ENCODE measurements around the gene ERLEC1.

The ERLEC1 gene

DNA sequence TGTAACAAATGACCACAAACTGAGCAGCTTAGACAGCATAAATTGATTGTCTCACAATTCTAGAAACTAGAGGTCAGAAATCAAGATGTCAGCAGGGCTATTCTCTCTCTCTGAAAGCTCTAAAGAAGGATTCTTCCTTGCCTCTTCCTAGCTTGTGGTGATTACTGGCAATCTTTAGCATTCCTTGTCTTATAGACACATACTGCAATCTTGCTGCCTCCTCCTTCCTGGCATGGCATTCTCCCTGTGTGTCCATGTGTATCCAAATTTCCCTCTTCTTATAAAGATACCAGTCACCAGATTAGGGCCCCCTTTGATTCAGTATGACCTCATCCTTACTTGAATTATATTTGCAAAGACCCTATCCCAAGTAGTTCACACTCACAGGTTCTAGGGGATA lies 2.4 kb upstream of the ERLEC1 start:
- DNase-seq (ENCODE audit: low read depth) = no peak
- peak overlapping the region; percentile 91 for H3K4me3 ChIP-seq (ENCODE audit: low read depth, low read length)
- no peak for TF ChIP-seq POLR2A (IDR thresholded peaks at IDR 0.05; ENCODE audit: extremely low read depth, insufficient read length)
- no peak for TF ChIP-seq MYC (IDR thresholded peaks at IDR 0.05; ENCODE audit: low read depth, low read length)
- TF ChIP-seq, protein P1, sequence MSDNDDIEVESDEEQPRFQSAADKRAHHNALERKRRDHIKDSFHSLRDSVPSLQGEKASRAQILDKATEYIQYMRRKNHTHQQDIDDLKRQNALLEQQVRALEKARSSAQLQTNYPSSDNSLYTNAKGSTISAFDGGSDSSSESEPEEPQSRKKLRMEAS (IDR thresholded peaks at IDR 0.05; ENCODE audit: low read depth, low read length) = no peak
- TF ChIP-seq, protein P2, sequence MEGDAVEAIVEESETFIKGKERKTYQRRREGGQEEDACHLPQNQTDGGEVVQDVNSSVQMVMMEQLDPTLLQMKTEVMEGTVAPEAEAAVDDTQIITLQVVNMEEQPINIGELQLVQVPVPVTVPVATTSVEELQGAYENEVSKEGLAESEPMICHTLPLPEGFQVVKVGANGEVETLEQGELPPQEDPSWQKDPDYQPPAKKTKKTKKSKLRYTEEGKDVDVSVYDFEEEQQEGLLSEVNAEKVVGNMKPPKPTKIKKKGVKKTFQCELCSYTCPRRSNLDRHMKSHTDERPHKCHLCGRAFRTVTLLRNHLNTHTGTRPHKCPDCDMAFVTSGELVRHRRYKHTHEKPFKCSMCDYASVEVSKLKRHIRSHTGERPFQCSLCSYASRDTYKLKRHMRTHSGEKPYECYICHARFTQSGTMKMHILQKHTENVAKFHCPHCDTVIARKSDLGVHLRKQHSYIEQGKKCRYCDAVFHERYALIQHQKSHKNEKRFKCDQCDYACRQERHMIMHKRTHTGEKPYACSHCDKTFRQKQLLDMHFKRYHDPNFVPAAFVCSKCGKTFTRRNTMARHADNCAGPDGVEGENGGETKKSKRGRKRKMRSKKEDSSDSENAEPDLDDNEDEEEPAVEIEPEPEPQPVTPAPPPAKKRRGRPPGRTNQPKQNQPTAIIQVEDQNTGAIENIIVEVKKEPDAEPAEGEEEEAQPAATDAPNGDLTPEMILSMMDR (IDR thresholded peaks at IDR 0.05; ENCODE audit: low read depth, low read length) = no peak

DNA sequence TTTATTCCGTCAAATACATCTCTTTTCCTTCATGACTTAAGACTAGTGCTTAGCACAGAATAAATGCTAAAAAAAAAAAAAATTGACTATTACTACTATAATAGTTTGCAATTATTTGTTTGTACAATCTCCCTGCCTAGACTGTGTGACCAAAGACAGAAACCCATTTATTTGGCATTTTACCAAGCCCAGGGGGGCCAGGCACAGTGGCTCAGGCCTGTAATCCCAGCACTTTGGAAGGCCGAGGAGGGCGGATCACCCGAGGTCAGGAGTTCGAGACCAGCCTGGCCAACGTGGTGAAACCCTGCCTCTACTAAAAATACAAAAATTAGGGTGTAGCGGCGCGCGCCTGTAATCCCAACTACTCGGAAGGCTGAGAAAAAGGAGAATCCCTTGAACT lies 1.5 kb upstream of the ERLEC1 start:
- H3K4me3 ChIP-seq (ENCODE audit: low read depth, low read length) = peak overlapping the region; percentile 91
- TF ChIP-seq, protein P2 (IDR thresholded peaks at IDR 0.05; ENCODE audit: low read depth, low read length) = no peak
- TF ChIP-seq MYC (IDR thresholded peaks at IDR 0.05; ENCODE audit: low read depth, low read length) = no peak
- TF ChIP-seq POLR2A (IDR thresholded peaks at IDR 0.05; ENCODE audit: extremely low read depth, insufficient read length) = no peak
- TF ChIP-seq, protein P1 (IDR thresholded peaks at IDR 0.05; ENCODE audit: low read depth, low read length) = no peak
- DNase-seq (ENCODE audit: low read depth) = no peak

DNA sequence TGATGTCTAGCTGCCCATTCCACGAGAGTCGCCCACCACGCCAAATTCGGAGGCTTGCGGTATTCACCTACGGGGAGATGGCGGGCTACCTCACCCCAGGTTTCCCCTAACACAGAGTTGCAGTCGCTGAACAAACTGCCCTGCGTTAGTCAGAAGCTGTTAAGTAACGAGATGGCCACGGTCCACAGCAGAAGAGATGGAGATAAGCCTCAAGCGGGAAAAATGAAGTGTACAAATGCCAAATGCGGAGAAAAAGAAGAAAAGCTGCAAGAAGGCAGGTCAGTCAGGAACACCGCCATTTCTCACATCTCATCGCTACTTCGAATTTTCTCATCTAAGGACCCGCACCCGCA lies 516 bp upstream of the ERLEC1 start:
- TF ChIP-seq, protein P1 (IDR thresholded peaks at IDR 0.05; ENCODE audit: low read depth, low read length) = no peak
- TF ChIP-seq, protein P2 (IDR thresholded peaks at IDR 0.05; ENCODE audit: low read depth, low read length) = no peak
- no peak for TF ChIP-seq POLR2A (IDR thresholded peaks at IDR 0.05; ENCODE audit: extremely low read depth, insufficient read length)
- no peak for TF ChIP-seq MYC (IDR thresholded peaks at IDR 0.05; ENCODE audit: low read depth, low read length)
- H3K4me3 ChIP-seq (ENCODE audit: low read depth, low read length) = peak overlapping the region; percentile 91
- no peak for DNase-seq (ENCODE audit: low read depth)

DNA sequence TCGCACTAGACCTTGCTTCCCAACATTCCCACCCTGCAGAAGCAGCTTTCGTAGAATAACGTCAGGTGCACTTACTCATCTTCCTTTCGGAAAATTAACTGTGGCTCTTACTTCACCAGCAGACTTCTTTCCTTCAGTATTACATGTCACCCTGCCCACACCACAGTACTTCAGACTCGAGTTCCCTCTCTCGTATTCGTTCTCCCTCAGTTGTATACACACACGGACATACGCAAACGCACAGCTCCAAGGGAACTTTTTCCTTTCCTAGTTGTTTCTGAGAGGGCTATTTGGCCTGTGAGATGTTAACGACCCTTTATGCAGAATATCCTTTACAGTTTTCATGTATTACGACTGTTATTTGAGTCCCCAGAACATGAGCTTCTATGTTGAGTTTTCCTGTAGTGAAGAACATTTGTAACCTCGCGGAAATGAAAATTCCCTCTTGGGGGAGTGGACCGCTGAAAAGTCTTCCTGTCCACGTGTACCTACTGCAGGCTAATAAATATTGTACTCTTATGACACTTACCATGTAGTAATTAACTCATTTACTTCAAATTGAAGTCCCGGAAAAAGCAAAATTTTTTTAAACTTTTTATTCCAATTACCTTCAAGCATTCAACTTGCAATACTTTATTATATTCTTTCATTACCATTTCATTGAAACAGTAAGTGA lies 908 bp downstream of the ERLEC1 start:
- no peak for TF ChIP-seq POLR2A (IDR thresholded peaks at IDR 0.05; ENCODE audit: extremely low read depth, insufficient read length)
- TF ChIP-seq, protein P1 (IDR thresholded peaks at IDR 0.05; ENCODE audit: low read depth, low read length) = peak; percentile 74; the same call in 1 of the 2 replicates
- peak; percentile 62 for DNase-seq (ENCODE audit: low read depth)
- peak overlapping the region; percentile 91 for H3K4me3 ChIP-seq (ENCODE audit: low read depth, low read length)

DNA sequence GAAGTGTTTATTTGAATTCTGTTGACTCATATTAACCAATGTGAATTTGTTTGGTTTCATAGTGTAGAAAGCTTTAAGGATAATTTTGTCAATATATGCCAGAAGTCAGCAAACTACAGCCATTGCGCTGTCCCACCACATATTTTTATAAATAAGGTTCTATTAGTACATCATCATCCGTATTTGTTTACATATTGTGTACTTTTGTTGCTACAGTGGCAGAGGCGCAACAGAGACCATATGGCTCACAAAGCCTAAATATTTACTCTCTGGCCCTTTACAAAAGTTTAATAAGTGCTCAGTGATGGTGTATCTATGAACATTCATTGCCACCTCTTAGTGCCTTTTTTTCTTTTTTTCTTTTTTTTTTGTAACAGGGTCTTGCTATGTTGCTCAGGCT lies 6.4 kb downstream of the ERLEC1 start:
- DNase-seq (ENCODE audit: low read depth) = no peak
- H3K4me3 ChIP-seq (ENCODE audit: low read depth, low read length) = no peak overlapping the region
- TF ChIP-seq MYC (IDR thresholded peaks at IDR 0.05; ENCODE audit: low read depth, low read length) (no peak), POLR2A (IDR thresholded peaks at IDR 0.05; ENCODE audit: extremely low read depth, insufficient read length) (no peak)
- TF ChIP-seq, protein P1 (IDR thresholded peaks at IDR 0.05; ENCODE audit: low read depth, low read length) = no peak
- TF ChIP-seq, protein P2 (IDR thresholded peaks at IDR 0.05; ENCODE audit: low read depth, low read length) = no peak

DNA sequence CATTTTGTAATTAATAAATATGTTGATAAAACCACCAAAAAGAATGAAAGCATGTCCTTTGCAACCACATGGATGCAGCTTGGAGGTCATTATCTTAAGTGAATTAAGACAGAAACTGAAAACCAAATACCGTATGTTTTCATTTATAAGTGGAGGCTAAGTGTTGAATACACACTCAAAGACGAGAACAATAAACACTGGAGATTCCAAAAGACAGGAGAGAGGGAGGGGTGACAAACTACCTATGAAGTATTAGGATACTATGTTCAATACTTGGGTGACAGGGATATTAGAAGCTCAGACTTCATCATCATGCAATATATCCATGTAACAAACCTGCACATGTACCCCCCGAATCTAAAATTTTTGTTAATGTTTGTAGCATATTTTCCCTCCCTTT lies 7.0 kb downstream of the ERLEC1 start:
- TF ChIP-seq, protein P1 (IDR thresholded peaks at IDR 0.05; ENCODE audit: low read depth, low read length) = no peak
- TF ChIP-seq, protein P2 (IDR thresholded peaks at IDR 0.05; ENCODE audit: low read depth, low read length) = no peak
- TF ChIP-seq POLR2A (IDR thresholded peaks at IDR 0.05; ENCODE audit: extremely low read depth, insufficient read length) (no peak), MYC (IDR thresholded peaks at IDR 0.05; ENCODE audit: low read depth, low read length) (no peak)
- no peak overlapping the region for H3K4me3 ChIP-seq (ENCODE audit: low read depth, low read length)
- no peak for DNase-seq (ENCODE audit: low read depth)

Data from NB4 (cell line).